PFSK-1 (cell line): ENCODE measurements around the gene TPCN1.

Experiments used
- SIN3A ChIP-seq: IDR thresholded peaks from 2 replicates; pipeline ENCODE4 v1.6.1; 2012; ENCODE audit warnings: mild to moderate bottlenecking, low read length, moderate library complexity, borderline replicate concordance; ENCODE audit not compliant: insufficient read depth
- TAF1 ChIP-seq: IDR thresholded peaks from 2 replicates; pipeline ENCODE4 v1.6.1; 2012; ENCODE audit warnings: low read length, control low read depth, borderline replicate concordance; ENCODE audit not compliant: insufficient read depth
- TF ChIP-seq, protein P1 (sequence below), 2 experiments: IDR thresholded peaks; 2 replicates each; pipeline versions ENCODE4 v1.6.1 to v1.8.0; 2011 to 2012; ENCODE audit warnings: low read depth in 2 of 2, low read length in 2 of 2, control low read depth in 1 of 2, inconsistent platforms in 1 of 2, mild to moderate bottlenecking in 1 of 2, moderate library complexity in 1 of 2; ENCODE audit not compliant: insufficient read depth in 1 of 2

DNA sequence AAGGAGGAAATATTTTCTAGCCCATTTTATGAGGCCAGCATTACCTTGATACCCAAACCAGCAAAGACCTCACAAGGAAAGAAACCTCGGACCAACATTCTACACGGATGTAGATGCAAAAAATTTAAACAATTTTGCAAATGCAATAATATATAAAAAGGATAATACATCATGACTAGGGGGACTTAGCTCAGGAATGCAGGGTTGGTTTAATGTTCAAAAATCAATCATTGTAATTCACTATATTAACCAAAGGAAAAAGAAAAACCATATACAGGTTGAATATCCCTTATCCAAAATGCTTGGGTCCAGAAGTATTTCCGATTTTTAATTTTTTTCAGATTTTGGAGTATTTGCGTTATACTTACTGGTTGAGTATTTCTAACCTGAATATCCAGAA is 33.0 kb downstream of the TPCN1 start:
- TF ChIP-seq, protein P1, sequence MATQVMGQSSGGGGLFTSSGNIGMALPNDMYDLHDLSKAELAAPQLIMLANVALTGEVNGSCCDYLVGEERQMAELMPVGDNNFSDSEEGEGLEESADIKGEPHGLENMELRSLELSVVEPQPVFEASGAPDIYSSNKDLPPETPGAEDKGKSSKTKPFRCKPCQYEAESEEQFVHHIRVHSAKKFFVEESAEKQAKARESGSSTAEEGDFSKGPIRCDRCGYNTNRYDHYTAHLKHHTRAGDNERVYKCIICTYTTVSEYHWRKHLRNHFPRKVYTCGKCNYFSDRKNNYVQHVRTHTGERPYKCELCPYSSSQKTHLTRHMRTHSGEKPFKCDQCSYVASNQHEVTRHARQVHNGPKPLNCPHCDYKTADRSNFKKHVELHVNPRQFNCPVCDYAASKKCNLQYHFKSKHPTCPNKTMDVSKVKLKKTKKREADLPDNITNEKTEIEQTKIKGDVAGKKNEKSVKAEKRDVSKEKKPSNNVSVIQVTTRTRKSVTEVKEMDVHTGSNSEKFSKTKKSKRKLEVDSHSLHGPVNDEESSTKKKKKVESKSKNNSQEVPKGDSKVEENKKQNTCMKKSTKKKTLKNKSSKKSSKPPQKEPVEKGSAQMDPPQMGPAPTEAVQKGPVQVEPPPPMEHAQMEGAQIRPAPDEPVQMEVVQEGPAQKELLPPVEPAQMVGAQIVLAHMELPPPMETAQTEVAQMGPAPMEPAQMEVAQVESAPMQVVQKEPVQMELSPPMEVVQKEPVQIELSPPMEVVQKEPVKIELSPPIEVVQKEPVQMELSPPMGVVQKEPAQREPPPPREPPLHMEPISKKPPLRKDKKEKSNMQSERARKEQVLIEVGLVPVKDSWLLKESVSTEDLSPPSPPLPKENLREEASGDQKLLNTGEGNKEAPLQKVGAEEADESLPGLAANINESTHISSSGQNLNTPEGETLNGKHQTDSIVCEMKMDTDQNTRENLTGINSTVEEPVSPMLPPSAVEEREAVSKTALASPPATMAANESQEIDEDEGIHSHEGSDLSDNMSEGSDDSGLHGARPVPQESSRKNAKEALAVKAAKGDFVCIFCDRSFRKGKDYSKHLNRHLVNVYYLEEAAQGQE (IDR thresholded peaks at IDR 0.05; ENCODE audit: insufficient read depth in 1 of 2, low read depth in 2 of 2, low read length in 2 of 2): no peak
- no peak for TF ChIP-seq SIN3A
- TF ChIP-seq TAF1: no peak
